Measurements from ENCODE around the gene ARHGEF26.

ARHGEF26 gene

GRCh38 chr3:154241496-154241895, 120.3 kb downstream of the ARHGEF26 start:
- no peaks in the 10 kb centered on the region for H3K79me2 ChIP-seq (ENCODE audit: insufficient read depth, low read length)
- no peak overlapping the region for H3K27ac ChIP-seq (ENCODE audit: low read depth, low read length, poor library complexity, severe bottlenecking)
- H3K36me3 ChIP-seq (ENCODE audit: insufficient read depth, low read length) = no peaks in the 10 kb centered on the region
- H3K9me3 ChIP-seq (ENCODE audit: low read length) = no peaks in the 10 kb centered on the region
- H4K20me1 ChIP-seq (ENCODE audit: insufficient read depth, low read length) = no peaks in the 10 kb centered on the region
- H3K9ac ChIP-seq (ENCODE audit: low read length) = no peak overlapping the region
- H3K4me2 ChIP-seq (ENCODE audit: low read length) = no peak overlapping the region
- TF ChIP-seq EZH2 (IDR thresholded peaks at IDR 0.05; ENCODE audit: borderline replicate concordance, low read length) (no peak), CTCF (IDR thresholded peaks at IDR 0.05; ENCODE audit: low read length) (no peak)
- no peak overlapping the region for H2AFZ ChIP-seq (ENCODE audit: low read length)
- H3F3A ChIP-seq (ENCODE audit: insufficient read depth, low read length) = no peaks in the 10 kb centered on the region
- no peak overlapping the region for H3K4me3 ChIP-seq (ENCODE audit: low read depth, low read length, poor library complexity, severe bottlenecking)
- H3K9me2 ChIP-seq (ENCODE audit: low read depth, low read length) = no peaks in the 10 kb centered on the region
- H3K4me1 ChIP-seq (ENCODE audit: insufficient read depth, low read length, severe bottlenecking) = no peaks in the 10 kb centered on the region
- H3K27me3 ChIP-seq (ENCODE audit: insufficient read depth, low read length) = no peaks in the 10 kb centered on the region

GRCh38 chr3:154242766-154243165, 121.6 kb downstream of the ARHGEF26 start:
- Histone ChIP-seq H3K4me3 (ENCODE audit: low read depth, low read length, poor library complexity, severe bottlenecking) (no peak overlapping the region), H4K20me1 (ENCODE audit: insufficient read depth, low read length) (no peaks in the 10 kb centered on the region), H3K4me1 (ENCODE audit: insufficient read depth, low read length, severe bottlenecking) (no peaks in the 10 kb centered on the region), H3K4me2 (ENCODE audit: low read length) (no peak overlapping the region), H2AFZ (ENCODE audit: low read length) (no peak overlapping the region), H3K9me3 (ENCODE audit: low read length) (no peaks in the 10 kb centered on the region), H3K27ac (ENCODE audit: low read depth, low read length, poor library complexity, severe bottlenecking) (no peak overlapping the region), H3K36me3 (ENCODE audit: insufficient read depth, low read length) (no peaks in the 10 kb centered on the region), H3K9me2 (ENCODE audit: low read depth, low read length) (no peaks in the 10 kb centered on the region), H3F3A (ENCODE audit: insufficient read depth, low read length) (no peaks in the 10 kb centered on the region), H3K79me2 (ENCODE audit: insufficient read depth, low read length) (no peaks in the 10 kb centered on the region), H3K9ac (ENCODE audit: low read length) (no peak overlapping the region), H3K27me3 (ENCODE audit: insufficient read depth, low read length) (no peaks in the 10 kb centered on the region)
- TF ChIP-seq EZH2 (IDR thresholded peaks at IDR 0.05; ENCODE audit: borderline replicate concordance, low read length) (no peak), CTCF (IDR thresholded peaks at IDR 0.05; ENCODE audit: low read length) (no peak)

- Histone ChIP-seq H3K9me2 (ENCODE audit: low read depth, low read length) (no peaks in the 10 kb centered on the region), H3K27me3 (ENCODE audit: insufficient read depth, low read length) (no peaks in the 10 kb centered on the region), H3K9me3 (ENCODE audit: low read length) (no peaks in the 10 kb centered on the region), H3F3A (ENCODE audit: insufficient read depth, low read length) (no peaks in the 10 kb centered on the region), H3K27ac (ENCODE audit: low read depth, low read length, poor library complexity, severe bottlenecking) (no peak overlapping the region), H3K79me2 (ENCODE audit: insufficient read depth, low read length) (no peaks in the 10 kb centered on the region), H4K20me1 (ENCODE audit: insufficient read depth, low read length) (no peaks in the 10 kb centered on the region), H3K36me3 (ENCODE audit: insufficient read depth, low read length) (no peaks in the 10 kb centered on the region), H3K9ac (ENCODE audit: low read length) (no peak overlapping the region), H3K4me2 (ENCODE audit: low read length) (no peak overlapping the region), H3K4me1 (ENCODE audit: insufficient read depth, low read length, severe bottlenecking) (no peaks in the 10 kb centered on the region), H3K4me3 (ENCODE audit: low read depth, low read length, poor library complexity, severe bottlenecking) (no peak overlapping the region), H2AFZ (ENCODE audit: low read length) (no peak overlapping the region)
- TF ChIP-seq EZH2 (IDR thresholded peaks at IDR 0.05; ENCODE audit: borderline replicate concordance, low read length) (no peak), CTCF (IDR thresholded peaks at IDR 0.05; ENCODE audit: low read length) (no peak)
These were observed 122.2 kb downstream of the ARHGEF26 start for GRCh38 chr3:154243353-154243752.

Measured in OCI-LY1 (cell line).